Hepatocyte (in vitro differentiated cells): Measurements from ENCODE around the gene EIF3K.

Source experiments
- CTCF ChIP-seq: fragments of 200-600 bp; sonication (generic); IDR thresholded peaks from 2 replicates; pipeline ENCODE4 v1.5.1; 2016; ENCODE audit warnings: antibody characterized with exemption, mild to moderate bottlenecking; ENCODE audit not compliant: poor library complexity
- EZH2 ChIP-seq: fragments of 200-600 bp; sonication (generic); IDR thresholded peaks from 2 replicates; pipeline ENCODE4 v1.6.1; 2016; ENCODE audit warnings: antibody characterized with exemption, mild to moderate bottlenecking, borderline replicate concordance
- EZH2phosphoT487 ChIP-seq: fragments of 200-600 bp; sonication (generic); IDR thresholded peaks from one replicate; pipeline ENCODE4 v1.6.1; 2018; ENCODE audit warnings: antibody characterized with exemption, mild to moderate bottlenecking, low read depth, moderate library complexity; ENCODE audit not compliant: unreplicated experiment, severe bottlenecking

- TF ChIP-seq CTCF (no peak), EZH2 (no peak), EZH2phosphoT487 (no peak)
These were observed 13.7 kb downstream of the EIF3K start for GRCh38 chr19:38632476-38633213.
